NCI-H82 treated with DMSO at 0.1 percent for 48 hours (cell line): ENCODE measurements around the gene FAF1.
"Not testable (repeated sequence)": the region's sequence is repeated elsewhere in the genome, so short reads cannot be mapped to it uniquely, and the experiment has no call there.

ENCODE experiments used
- DNase-seq: peaks from one replicate; lab custom pipeline; 2025; ENCODE audit not compliant: unreplicated experiment; lab: John Stamatoyannopoulos, UW

Gene FAF1

GRCh38 chr1:50783286-50783685, 176.8 kb downstream of the FAF1 start:
- peak; percentile 67 for DNase-seq

DNA sequence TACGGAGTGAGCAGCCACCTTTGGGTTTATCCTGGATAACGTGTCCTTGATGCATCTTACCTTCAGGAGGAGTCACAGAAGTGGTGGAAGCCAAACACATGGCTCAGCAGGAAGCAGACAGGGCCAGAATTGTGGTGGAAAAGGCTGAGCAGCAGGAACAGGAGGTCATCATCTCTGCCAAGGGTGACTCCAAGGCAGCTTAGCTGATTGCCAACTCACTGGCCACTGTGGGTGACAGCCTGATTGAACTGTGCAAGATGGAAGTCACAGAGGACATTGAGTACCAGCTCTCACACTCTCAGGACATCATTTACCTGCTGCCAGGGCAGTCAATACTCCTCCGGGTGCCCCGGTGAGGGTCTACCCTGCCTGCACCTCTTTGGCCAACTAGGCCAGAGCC, 179.3 kb downstream of the FAF1 start:
- DNase-seq = no peak

GRCh38 chr1:50779801-50780200, 180.3 kb downstream of the FAF1 start:
- no peak for DNase-seq

DNA sequence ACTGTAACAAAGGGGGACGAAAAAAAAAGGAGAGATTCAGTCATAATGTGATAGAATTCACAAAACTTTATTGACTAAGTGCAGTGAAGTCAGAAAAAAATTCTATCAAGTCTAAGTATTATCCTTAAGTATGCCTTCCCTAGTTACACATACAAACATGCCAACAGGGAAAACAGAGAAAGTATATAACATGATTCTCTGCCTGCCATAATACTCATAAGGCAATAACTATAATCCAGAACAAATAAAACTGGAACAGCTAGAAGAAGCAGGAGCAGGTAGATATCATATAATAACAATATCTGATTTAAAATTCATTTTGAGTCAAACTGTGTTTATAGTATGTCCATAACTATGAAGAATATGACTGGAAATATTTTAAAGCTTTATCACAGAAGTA, 184.3 kb downstream of the FAF1 start:
- no peak for DNase-seq

GRCh38 chr1:50774759-50775351, 185.2 kb downstream of the FAF1 start:
- DNase-seq = peak; percentile 38

DNA sequence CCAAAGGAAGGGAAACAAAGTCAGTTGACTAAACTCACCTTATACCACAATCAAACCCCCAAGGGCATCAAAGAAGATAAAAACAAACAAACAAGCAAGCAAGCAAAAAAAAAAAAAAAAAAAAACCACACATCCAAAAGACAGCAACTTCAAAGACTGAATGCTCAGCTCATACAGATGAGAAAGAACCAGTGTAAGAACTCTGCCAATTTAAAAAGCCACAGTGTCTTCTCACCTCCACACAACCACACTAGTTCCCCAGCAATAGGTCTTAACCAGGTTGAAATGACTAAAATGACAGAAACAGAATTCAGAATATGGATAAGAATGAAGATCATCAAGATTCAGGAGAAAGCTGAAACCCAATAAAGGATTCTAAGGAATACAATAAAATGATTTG, 193.4 kb downstream of the FAF1 start:
- DNase-seq = no peak

DNA sequence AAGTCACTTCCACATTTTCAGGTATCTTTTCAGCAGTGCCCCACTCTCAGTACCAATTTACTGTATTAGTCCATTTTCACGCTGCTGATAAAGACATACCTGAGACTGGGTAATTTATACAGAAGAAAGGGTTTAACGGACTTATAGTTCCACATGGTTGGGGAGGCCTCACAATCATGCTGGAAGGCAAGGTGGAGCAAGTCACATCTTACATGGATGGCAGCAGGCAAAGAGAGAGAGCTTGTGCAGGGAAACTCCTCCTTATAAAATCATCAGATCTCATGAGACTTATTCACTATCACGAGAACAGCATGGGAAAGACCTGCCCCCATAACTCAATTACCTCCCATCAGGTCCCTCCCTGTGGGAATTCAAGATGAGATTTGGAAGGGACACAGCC, 203.5 kb downstream of the FAF1 start:
- DNase-seq = not testable (repeated sequence)

DNA sequence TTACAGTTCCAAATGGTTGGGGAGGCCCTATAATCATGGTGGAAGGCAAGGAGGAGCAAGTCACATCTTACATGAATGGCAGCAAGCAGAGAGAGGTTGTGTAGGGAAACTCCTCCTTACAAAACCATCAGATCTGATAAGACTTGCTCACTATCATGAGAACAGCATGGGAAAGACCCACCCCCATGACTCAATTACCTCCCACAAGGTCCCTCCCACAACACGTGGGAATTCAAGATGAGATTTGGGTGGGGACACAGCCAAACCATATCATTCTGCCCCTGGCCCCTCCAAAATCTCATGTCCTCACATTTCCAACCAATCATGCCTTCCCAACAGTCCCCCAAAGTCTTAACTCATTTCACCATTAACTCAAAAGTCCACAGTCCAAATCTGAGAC, 205.3 kb downstream of the FAF1 start:
- not testable (repeated sequence) for DNase-seq

- DNase-seq = no peak
Measured at GRCh38 chr1:50750021-50750619, 209.9 kb downstream of the FAF1 start.

- DNase-seq = no peak
Measured at GRCh38 chr1:50747394-50747793, 212.7 kb downstream of the FAF1 start.

DNA sequence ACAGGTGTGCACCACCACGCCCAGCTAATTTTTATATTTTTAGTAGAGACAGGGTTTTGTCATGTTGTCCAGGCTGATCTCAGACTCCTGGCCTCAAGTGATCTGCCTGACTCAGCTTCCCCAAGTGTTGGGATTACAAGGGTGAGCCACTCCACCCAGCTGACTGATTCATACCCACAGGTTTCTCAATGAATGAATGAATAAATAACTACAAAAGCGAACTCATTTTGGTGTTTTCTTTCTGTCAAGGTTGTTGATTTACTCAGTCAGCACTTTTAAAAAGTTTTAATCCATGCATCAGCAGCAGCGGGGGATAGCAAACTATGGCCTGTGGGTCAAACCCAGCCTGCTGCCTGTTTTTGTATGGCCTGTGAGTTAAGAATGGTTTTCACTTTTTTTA, 217.5 kb downstream of the FAF1 start:
- DNase-seq = no peak

- DNase-seq = no peak
Measured at GRCh38 chr1:50739125-50739524, 220.9 kb downstream of the FAF1 start.

GRCh38 chr1:50735443-50735842, 224.6 kb downstream of the FAF1 start:
- no peak for DNase-seq

- DNase-seq = not testable (repeated sequence)
Measured at GRCh38 chr1:50727578-50727977, 232.5 kb downstream of the FAF1 start.

GRCh38 chr1:50724626-50725286, 235.3 kb downstream of the FAF1 start:
- no peak for DNase-seq

DNA sequence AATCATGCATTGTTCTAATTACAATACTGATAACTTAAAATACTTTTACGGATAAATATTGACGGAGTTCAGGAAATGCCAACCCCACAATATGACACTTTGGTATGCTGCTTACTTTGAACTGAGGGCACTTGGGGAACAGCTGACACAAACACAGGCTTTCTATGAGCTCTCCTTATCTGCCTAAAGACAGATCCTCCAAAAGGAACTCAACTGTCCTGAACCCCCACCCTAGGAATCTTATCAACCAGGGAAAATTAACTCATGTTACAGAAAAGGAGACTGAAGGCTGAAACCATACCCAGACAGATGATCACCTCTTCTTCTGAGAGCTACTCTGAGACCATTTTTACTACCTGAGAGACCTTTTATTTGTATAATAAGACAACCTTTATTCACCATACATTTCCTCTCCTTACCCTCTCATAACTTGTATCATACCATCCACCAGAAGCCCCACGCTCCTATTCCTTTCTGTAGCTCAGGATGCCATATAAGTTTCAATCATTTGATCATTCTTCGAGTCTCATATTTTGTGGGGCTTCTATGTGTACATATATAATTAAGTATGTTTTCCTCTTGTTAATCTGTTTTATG, 239.5 kb downstream of the FAF1 start:
- DNase-seq = no peak

DNA sequence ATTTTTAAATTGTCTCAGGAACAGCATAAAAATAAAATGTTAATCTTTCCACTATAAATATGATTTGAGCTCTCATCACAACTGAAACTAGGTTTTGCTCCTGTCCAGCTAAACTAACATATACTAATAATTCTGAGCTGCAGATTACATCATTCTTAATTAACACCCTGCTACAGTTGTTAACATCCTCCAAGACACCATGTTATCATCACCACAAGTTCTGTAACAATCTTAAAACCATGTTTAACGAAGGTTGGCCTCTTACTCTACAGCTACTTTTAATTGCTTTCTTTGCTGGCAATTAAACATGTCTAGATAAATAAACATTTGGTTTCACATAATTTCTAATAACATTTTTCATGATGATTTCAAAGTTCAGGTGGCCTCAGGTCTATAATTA, 240.9 kb downstream of the FAF1 start:
- DNase-seq = no peak

DNA sequence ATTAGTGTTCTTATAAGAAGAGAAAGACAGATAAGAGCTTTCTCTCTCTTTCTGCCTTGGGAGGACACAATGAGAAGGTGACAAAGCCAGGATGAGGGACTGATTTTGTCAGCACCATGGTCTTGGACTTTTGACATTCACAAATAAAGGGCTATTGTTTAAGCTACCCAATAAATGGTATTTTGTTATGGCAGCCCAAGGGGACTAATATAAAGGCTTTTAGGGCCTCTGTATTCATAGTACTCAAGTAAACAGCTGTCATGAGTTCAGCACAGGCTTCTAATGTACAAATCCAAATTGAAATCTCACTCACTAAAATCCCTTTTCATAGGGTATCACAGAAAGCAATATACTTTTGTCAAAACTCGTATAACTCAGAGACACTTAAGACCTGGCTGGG, 242.7 kb downstream of the FAF1 start:
- no peak for DNase-seq

DNA sequence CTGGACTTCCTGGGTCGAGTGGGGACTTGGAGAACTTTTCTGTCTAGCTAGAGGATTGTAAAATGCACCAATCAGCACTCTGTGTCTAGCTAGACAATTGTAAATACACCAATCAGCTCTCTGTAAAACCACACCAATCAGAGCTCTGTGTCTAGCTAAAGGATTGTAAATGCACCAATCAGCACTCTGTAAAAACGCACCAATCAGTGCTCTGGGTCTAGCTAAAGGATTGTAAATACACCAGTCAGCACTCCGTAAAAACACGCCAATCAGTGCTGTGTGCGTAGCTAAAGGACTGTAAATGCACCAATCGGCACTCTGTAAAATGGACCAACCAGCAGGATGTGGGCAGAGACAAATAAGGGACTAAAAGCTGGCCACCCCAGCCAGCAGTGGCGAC, 243.6 kb downstream of the FAF1 start:
- DNase-seq = not testable (repeated sequence)

DNA sequence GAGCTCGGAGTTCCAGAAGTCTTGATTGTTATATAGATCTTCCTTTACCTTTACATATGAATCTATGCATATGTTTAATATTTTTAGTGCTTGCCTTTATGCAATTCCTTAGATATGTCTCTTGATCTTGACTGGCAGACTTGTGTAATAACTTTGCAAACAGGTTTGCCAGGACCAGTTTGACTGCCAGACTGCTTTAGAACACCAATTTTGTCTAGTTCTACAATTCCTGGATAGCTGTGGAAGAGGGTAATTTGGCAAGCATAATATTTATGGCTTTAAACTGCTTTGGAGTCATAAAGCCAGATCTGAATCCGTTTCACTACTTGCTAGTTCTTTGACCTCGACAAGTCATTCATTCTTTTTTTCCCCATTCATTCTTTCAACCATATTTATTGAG, 250.0 kb downstream of the FAF1 start:
- DNase-seq = no peak

GRCh38 chr1:50707824-50708223, 252.2 kb downstream of the FAF1 start:
- DNase-seq = no peak

DNA sequence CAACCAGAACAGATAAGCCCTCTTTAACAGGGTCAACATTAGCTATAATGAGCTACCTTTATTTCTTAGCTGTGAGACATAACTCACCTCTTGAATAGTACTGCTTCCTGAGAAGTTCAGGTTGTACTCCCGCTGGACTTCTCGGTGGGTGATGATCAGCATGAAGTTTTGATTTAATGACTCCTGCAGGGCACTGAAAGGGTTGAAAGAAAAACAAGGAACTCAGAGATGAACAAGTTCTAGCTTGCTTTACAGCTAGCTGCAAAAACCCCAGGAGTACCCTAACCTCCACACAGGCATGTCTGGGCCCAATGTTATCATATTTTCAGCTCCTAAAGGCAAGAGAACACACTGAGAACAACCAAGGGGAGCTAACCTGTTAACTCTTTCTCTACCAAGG, 254.4 kb downstream of the FAF1 start:
- DNase-seq = no peak
